GM21528 (cell line): ENCODE data around the gene IFNLR1.
A peak's percentile ranks its signal among the peaks of the same experiment; 100 is the strongest.

Experiments
- ATAC-seq: cut with Tn5 transposase; IDR thresholded peaks from one replicate; pipeline ENCODE4 v1.9.1; 2021; ENCODE audit warnings: mild to moderate bottlenecking, moderate library complexity; ENCODE audit not compliant: unreplicated experiment, low FRiP score

Gene IFNLR1

DNA sequence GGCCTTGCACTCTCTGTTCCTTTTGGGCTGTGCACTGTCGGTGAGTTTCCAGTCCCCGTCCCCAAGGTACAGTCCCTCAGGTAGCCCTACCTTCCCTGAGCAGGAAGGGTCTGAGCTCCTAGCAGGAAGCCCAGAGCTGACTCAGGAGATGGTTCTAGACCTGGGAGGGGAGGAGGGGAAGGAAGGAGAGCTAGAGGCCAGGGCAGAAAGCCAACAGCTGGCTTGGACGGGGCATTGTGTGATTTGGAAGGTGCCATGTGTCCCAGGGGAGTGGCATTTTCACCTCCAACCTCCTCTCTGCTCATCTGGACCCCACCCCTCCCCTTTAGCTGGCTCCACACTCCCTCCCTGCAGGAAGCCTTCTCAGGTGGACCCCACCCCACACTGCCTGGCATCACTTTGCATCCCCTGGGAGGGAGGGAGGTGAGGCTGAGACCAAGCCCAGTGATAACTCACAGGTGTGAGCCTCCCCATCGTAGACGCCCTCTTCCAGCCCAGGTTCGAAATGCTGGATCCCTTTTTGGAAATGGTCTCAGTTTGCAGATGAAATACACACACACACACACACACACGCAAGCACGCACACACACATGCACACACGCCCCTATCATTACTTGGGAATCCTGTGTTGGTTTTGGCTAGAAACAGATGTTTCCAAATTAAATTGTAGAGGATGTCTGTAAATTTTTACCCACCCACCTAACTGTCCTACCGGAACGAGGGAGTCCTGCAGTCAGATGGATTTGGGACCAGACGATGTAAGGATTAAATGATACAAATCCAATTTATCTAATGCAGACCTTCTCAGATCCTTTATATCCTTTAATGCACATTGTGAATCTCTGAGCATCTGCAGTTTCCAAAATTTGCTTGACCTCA lies 19.7 kb upstream of the IFNLR1 start:
- no peak for ATAC-seq

DNA sequence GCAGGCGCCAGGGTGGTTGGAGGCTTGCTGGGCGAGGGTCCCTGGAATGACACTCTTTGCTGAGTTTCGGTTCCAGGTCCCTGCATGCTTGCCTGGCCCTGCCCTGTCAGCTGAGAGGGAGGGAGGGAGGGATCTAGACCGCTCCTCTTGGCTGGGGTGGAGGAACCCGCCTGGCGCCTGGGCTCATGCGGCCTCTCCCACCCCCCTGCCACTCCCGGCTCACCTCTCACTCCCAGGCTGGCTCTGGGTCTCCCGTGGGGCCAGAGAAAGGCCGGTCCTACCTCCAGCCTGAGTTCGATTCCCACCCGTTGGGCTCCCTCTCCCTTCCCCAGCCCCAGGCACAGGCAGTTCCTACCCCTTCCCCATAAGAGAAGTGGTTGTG lies 19.0 kb upstream of the IFNLR1 start:
- ATAC-seq = no peak

DNA sequence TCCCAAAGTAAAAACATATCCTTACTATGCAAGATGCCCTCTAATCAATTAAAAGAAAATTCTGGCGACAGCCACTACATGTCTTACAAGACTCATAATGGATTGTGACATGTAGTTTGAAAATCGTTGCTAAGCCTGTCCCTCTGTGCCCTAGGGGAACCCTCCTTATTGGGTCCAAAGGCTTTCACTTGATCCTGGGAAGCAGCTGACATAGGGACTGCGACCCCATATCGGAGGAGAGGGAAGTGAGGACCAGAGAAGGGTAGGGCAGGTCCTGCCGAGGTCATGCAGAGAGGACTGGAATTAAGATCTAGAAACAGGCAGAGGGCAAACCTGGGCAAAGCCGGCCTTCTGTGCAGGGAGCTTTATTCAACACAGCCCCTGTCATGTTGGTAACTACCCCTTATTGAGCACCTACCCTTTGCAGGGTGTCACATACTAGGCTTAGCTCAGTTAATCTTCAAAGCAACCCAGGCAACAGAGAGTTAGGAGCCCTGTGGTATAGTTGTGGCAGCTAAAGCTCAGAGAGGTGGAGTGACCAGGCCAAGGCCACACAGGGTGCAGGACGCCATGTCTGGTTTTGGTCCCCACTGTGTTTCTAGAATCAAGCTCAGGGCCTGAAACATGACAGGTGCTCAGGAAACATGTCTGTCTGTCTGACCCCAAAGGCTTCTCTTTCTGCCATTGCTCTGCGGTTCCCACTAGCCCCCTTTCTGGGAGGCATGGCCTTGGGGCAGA lies 18.4 kb upstream of the IFNLR1 start:
- no peak for ATAC-seq

DNA sequence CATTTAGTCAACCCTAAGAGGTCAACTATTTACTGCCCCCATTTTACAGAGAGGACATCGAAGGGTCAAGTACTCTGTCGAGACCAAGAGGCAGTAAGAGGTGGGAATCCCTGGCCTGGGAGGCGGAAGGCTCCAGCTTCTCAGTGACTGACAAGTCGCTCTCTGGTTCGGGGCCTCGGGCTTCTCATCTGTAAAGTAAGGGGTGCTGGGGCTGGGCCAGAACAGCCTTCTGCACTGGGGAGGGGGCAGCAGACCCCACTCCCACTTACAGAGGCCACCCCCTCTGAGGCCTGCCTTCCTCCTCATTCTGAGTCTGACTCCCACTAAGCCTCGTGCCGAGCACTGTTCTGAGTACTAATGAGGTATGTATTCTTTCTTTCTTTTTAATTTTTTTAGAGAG lies 17.0 kb upstream of the IFNLR1 start:
- ATAC-seq = no peak

DNA sequence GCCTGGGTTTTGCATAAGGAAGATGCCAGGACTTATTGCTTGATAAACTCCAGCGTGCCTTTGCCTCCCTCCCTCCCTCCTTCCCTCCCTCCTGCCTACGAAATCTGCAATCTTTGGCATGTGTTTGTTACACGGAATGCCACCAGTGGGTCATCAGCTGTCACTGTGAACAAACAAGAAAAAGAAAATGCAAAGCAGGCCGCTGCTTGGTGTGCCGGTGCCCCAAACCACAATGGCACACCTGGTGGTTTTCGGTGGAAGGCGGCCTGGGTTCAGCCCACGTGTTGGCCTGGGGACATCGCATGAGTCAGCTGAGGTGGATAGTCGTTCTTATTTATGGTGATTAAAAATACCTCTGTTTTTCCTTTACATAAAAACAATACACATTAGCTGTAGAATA lies 16.3 kb upstream of the IFNLR1 start:
- no peak for ATAC-seq

DNA sequence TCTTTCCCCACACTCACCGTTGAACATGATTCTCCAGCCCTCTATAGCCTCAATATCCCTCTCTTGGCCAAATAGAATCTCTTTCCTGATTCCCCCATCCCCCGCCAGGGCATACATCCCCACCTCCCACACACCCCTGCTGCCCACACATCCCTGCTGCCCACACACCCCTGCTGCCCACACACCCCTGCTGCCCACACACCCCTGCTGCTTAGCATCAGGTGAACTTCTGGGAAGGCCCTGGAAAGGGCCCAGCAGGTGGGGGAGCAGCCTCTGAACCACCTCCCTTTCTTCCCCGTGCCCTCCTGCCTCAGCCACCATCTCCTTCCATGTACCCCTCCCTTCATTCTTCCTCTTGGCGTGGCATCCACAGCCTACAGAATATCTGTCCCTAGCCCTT lies 15.9 kb upstream of the IFNLR1 start:
- no peak for ATAC-seq

DNA sequence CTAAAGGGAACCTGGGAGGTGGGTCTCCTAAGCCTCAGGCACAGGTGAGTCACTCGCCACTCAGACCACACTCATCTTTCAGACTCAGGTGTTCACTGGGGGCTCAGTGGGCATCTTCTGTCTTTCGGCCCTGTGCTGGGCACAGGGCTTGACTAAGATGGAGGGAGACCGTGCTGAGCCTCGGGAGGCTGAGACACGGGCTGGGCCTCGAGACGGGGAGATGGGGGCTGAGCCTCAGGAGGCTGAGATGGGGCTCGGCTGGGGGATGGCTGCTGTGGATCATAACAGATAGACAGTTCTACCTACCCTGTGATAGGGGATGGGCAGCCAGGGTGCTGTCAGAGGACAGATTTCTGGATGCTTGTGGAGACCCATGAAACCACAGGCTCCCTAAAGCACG lies 15.5 kb upstream of the IFNLR1 start:
- no peak for ATAC-seq

DNA sequence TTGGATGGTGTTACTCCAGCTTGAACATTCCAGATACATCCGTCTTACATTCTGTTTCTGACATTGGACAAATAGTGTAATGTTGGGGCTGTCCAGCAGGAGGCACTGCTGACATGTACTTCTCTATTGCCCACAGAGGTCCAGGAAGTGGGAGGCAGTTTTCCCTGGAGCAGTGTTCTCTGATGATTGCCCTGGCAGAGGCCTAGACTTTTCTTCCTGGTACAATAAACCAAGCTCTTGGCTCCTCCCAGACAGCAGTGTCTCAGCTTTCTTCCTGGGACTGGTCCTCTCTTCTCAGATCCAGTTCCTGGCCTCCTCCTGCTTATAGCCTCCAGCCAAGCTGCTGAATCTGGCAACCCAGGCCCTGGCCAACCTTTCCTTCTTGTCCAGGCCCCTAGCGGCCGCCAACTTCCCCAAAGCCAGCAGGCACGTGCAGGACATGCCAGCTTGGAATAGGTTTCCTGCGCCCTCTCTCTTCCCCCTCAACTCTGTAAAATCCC lies 14.9 kb upstream of the IFNLR1 start:
- no peak for ATAC-seq

DNA sequence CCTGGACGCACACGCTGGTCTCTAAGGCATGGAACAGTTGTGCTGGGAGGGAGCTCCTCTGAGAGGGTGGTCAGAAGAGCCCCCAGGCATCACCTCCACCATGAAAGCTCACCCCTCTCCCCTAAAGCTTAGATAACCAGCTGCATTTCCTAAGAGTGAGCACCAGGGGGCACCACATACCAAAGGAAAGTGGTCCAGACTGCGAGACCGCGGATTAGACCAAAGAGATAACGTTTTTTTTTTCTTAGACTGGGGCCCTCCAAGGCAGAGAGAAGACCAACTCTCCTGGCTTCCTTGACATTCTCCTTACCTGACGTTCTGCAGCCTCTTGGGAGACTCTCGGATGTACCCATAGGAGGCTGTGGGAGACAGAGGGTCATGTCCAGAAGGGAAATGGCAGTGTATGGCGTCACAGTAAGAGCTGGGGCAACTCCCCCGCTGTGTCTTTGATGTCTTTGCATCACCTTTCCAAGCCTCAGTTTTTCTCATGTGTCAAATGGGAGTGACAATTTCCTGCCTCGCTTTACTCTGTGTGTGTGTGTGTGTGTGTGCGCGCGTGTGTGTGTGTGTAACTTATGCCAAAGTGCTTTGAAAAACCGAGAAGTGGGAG lies 12.3 kb upstream of the IFNLR1 start:
- no peak for ATAC-seq

DNA sequence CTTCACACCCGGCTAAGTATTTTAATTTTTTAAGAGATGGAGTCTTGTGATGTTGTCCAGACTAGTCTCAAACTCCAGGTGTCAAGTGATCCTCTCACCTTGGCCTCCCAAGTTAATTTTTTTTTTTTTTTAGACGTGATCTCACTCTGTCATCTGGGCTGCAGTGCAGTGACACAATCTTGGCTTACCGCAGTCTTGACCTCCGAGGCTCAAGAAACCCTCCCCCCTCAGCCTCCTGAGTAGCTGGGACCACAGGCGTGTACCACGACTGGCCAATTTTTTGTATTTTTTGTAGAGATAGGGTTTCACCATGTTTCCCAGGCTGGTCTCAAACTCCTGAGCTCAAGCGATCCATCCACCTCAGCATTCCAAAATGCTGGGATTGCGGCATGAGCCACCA lies 11.7 kb upstream of the IFNLR1 start:
- no peak for ATAC-seq

DNA sequence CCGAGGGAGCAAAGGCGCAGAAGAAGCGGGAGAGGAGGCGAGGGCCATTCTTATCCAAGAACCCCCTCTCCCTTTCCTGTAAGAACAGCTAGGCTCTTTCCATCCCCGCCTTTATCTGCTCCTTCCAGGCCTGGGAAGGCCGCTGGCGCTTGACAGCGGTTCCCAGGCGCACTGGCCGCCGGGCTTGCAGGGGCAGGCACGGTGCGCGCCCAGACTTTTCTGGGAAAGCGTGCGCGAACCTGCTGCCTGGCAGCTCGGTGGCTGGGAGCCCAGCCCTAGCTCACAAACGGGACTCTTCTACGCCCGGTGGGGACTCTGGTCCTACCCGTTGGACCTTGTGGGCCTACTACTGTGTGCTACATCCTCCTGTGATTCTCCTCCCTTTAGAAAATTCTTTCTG lies 8.8 kb upstream of the IFNLR1 start:
- no peak for ATAC-seq

DNA sequence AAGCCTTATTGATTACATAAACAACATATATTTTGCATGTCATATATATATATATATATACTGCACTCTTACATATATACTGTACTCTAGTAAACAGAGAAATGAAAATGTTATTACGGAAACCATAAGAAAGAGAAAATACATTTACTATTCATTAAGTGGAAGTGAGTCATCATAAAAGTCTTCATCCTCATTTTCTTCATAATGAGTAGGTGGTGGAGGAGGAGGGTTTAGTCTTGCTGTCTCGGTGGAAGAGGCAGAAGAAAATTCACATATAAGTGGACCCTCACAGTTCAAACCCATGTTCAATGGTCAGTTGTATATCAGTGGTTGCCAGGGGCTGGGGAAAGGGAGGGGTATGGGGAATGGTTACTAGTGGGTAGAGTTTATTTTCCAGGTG lies 8.0 kb upstream of the IFNLR1 start:
- no peak for ATAC-seq

DNA sequence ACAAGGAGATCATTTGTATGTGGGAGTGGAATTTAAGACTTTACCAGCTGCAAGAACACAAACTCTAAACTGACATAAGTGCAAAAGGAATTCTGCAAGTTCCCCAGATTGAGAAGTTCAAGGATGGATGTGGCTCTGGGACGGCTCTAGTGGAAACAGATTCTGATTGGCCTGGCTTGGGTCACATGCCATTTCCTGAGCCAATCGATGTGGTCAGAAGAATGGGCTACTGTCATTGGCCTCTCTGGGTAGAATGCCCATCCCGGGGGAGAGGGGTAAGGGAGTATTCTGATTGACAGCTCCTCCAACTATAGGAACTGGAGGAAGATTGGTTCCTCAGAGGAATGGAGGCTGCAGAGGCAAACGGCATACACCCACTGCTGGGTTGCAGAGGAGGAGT lies 6.0 kb upstream of the IFNLR1 start:
- ATAC-seq = no peak

DNA sequence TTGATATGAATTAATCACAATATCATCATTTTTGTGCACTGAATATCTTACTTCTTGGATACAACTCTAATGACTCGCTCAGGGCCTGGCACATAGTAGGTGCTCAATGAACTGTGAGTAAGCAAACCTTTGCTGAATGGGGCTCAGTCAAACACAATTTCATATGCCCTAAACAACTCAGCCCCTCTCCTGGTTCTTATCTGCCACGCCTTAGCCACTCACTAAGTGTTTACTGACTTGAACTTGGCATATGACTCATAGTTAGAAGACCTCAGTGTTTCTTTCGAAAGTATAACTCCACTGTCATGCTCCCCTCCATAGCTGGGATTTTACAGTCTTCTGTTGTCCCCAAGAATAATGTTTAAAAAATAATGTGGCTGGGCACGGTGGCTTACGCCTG lies 4.8 kb upstream of the IFNLR1 start:
- ATAC-seq = no peak

DNA sequence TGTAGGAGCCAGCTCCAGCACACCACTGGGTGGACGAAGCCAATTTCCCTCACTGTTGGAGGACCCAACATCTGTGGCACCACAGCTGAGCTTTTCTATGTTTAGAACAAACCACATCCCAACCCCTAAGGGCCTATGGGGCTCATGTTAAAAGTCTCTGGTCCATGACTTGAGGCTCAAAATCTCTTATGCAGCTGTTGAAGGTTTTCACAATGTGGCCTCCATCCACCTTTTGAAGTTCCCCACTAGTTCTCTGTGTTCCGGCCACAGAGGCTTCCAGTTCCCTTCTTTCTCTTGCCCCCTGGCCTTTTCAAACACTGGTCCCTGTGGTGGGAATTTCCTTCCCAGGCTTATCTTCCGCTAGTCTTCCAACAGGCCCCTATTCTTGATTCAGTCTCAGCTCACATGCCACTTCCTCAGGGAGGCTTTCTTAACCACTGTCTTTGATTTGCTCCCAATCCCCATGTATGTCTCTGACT lies 3.9 kb upstream of the IFNLR1 start:
- ATAC-seq = peak; percentile 49

DNA sequence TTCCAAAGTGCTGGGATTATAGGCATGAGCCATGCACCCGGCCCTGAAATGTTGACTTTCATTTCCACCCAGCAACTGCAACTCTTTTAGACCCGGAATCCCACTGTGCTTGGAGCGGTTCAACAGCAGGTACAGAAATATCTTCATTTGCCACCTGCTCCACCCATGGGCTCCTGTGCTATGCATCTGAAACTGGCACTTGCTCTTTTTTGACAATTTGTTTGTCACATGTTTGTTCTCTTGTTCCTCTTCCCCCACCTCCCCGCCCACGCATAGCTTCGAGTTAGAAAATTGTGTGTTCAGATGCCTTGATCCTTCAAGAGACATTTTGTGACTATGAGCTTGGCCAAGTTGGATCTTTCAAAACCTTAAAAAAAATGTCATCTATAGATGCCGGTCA lies 2.4 kb upstream of the IFNLR1 start:
- no peak for ATAC-seq

DNA sequence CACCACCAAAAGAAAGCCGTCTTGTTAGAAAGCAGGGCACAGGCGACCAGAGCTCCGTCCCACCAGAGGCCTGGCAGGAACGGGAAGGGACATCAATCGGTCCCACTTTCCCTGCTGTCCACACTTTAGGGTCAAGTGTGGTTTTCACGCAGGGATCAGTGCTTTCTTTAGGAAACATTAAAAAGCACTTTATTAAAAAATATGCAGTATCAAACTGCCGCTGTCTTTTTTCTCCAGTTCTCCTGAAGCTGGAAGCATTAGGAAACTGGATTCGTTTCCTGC lies 437 bp downstream of the IFNLR1 start:
- no peak for ATAC-seq

DNA sequence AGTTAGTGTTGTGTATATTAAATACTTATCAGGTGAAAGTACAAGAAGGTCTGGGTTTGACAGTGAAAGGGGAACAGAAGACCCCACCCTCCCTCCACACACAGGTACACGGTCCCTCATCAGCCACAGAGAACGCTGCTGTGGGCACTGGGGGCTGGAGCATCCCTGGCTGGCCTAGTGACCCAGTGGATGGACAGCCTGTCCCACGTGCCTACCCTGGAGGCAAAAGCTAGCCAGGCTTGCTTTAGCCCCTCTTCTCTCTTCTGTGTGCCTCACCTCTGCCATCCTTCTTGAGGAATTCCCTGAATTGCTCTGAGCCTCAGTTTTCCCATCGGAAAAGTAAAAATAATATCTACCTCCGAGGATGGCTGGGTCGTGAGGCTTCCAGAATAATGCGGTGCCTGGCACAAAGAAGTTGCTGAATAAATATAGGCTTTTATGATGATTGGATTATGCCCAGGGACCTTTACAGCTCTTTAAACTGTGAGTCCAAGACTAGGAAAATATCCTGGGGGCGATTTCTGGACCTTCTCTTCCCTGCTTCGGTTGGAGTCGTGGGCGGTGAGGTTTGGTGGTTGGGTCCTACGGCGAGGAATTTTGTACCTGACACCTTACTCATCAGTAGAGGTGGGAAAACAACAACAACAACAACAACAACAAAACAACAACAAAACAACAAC lies 918 bp downstream of the IFNLR1 start:
- no peak for ATAC-seq

DNA sequence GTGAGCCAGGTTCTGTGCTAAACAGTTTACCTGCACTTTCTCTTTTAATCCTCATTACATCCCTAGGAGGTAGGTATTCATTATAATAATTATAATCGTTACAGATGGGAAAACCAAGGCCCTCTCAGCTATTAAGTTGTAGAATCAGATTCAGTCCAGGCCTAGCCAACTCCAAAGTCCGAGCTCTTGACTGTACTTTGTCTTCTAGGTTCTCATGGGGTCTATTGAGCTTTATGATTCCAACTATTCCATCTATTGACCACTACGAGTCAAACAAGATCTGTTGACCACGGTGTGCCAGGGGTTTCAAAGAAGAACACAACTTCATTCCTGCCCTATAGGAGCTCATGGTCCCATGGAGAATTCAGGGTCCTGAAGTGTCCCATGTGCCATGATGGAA lies 2.0 kb downstream of the IFNLR1 start:
- no peak for ATAC-seq

DNA sequence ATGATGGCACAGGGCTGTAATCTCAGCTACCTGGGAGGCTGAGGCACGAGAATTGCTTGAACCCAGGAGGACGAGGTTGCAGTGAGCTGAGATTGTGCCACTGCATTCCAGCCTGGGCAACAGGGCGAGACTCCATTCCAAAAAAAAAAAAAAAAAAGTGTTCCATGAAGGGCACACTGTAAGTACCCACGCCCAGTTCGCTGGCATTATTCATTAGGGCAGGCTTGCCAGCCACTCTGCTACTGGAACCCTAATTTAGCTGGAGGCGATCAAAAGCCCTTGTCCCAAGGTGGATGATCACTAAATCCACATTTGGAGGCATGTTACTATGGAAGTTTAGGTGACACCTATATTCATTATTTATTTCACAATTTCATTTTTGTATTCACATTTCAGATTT lies 5.0 kb downstream of the IFNLR1 start:
- ATAC-seq = no peak

DNA sequence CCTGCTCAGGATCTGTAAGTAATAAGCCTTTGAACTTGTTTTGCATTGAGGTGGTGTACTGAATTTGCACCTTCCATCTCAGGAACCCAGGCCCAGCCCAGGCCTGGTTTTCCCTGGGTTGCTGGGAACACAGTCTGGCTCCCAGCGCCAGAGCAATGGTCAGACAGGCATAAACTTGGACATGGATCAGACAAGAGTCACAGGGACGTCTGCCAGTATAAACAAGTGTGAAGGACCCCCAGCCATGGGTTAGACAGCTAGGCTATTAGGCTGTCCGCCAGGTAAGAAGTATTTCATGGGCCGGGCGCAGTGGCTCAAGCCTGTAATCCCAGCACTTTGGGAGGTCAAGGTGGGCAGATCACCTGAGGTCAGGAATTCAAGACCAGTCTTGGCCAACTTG lies 5.5 kb downstream of the IFNLR1 start:
- ATAC-seq = no peak
